ENCODE results near the gene NUDT6.

Gene NUDT6

DNA sequence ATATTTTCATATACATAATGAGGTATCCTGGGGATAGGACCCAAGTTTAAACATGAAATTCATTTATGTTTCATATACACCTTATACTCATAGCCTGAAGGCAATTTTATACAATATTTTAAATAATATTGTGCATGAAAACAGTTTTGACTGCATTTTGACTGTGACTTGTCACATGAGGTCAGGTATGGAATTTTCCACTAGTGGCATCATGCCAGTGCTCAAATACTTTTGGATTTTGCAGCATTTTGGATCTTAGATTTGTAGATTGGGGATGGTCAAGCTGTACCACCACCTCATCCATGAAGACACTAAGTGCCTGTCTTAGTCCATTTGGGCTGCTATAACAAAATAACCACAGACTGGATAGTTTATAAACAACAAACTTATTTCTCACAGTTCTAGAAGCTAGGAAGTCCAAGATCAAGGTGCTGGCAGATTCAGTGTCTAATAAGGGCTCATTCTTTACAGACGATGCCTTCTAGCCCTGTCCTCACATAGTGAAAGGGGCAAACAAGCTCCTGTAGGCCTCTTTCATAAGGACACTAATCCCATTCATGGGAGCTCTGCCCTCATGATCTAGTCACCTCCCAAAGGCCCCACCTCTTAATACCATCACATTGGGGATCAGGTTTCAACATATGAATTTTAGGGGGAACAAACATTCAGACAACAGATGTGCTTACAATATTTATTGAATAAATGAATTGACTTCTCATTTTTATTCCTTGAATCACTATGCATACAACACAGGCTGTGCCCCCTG lies 9.4 kb downstream of the NUDT6 start:
- no peak overlapping the region for H3K4me3 ChIP-seq (ENCODE audit: low read depth, low read length)
- TF ChIP-seq POLR2A (IDR thresholded peaks at IDR 0.05; ENCODE audit: extremely low read depth, insufficient read length) (no peak), CTCF (IDR thresholded peaks at IDR 0.05; ENCODE audit: low read depth, low read length) (no peak), MYC (IDR thresholded peaks at IDR 0.05; ENCODE audit: low read depth, low read length) (no peak), MAX (IDR thresholded peaks at IDR 0.05; ENCODE audit: low read depth, low read length) (no peak)
- DNase-seq (ENCODE audit: low read depth): no peak

DNA sequence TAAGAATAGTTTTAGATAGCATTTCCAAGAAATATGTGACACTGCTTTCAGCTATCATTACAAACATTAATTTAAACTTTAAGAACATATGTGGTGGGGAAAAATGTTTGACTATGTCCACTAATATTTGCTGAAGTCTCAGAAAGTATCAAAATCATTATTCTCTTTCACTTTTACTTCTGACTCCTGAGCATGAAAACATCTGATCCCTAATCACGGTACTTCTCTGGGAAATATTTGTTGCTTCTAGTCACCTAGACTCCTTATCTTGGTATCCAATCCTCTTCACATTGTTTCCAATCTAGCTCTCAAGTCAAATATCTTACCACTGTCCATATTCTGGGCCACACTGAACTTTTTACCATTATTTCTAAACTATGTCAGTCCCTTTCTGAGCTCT lies 10.8 kb downstream of the NUDT6 start:
- DNase-seq (ENCODE audit: low read depth): no peak
- TF ChIP-seq MAX (IDR thresholded peaks at IDR 0.05; ENCODE audit: low read depth, low read length) (no peak), CTCF (IDR thresholded peaks at IDR 0.05; ENCODE audit: low read depth, low read length) (no peak), POLR2A (IDR thresholded peaks at IDR 0.05; ENCODE audit: extremely low read depth, insufficient read length) (no peak), MYC (IDR thresholded peaks at IDR 0.05; ENCODE audit: low read depth, low read length) (no peak)
- H3K4me3 ChIP-seq (ENCODE audit: low read depth, low read length): no peak overlapping the region

DNA sequence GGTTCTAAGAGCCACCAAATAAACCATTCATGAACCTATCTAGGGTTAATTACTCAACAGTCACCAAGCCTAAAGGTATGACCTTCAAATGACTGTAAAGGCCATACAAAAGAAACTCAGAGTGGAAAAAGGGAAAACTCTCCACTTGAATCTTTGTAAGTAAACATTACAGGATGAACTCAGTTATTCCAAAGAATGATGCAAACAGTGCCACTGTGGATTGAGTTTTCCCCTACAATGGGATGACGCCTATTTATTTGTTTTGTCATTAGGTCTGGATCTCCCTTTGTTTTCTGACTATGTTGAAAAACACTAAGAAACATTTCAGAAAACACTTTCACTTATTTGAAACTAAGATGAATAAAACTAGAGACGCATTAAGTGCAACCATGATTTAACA lies 12.7 kb downstream of the NUDT6 start:
- DNase-seq (ENCODE audit: low read depth): no peak
- H3K4me3 ChIP-seq (ENCODE audit: low read depth, low read length): no peak overlapping the region
- TF ChIP-seq POLR2A (IDR thresholded peaks at IDR 0.05; ENCODE audit: extremely low read depth, insufficient read length) (no peak), MAX (IDR thresholded peaks at IDR 0.05; ENCODE audit: low read depth, low read length) (no peak), CTCF (IDR thresholded peaks at IDR 0.05; ENCODE audit: low read depth, low read length) (no peak), MYC (IDR thresholded peaks at IDR 0.05; ENCODE audit: low read depth, low read length) (no peak)

DNA sequence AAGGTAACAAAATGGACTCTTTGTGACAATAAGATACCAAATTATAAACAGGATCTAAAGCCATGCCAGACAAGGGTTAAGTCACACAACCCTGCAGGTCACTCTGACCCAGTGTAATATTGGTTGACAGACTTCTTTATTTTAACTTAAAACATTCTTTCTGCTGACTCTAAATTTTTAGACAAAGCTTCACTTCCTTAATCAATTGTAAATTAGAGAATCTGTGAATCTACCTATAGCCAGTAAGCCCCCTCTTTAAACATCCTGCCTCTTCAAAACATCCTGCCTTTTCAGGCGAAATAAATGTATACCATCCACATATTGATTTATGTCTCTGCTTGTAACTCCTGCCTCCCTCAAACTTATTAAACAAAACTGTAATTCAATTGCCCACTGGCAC lies 14.2 kb downstream of the NUDT6 start:
- TF ChIP-seq MAX (IDR thresholded peaks at IDR 0.05; ENCODE audit: low read depth, low read length) (no peak), POLR2A (IDR thresholded peaks at IDR 0.05; ENCODE audit: extremely low read depth, insufficient read length) (no peak), CTCF (IDR thresholded peaks at IDR 0.05; ENCODE audit: low read depth, low read length) (no peak), MYC (IDR thresholded peaks at IDR 0.05; ENCODE audit: low read depth, low read length) (no peak)
- no peak for DNase-seq (ENCODE audit: low read depth)
- no peak overlapping the region for H3K4me3 ChIP-seq (ENCODE audit: low read depth, low read length)

DNA sequence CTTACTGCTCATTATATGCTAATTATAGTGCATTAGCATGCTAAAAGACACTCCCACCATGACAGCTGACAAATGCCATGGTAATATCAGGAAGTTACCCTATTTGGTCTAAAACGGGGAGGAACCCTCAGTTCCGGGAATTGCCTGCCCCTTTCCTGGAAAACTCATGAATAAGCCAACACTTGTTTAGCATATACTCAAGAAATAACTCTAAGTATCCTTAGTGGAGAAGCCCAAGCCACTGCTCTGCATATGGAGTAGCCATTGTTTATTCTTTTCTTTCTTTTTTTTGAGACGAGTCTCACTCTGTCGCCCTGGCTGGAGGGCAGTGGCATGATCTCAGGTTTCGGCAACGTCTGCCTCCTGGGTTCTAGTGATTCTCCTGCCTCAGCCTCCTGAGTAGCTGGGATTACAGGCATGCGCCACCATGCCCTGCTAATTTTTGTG lies 15.5 kb downstream of the NUDT6 start:
- DNase-seq (ENCODE audit: low read depth): no peak
- TF ChIP-seq CTCF (IDR thresholded peaks at IDR 0.05; ENCODE audit: low read depth, low read length): no peak
- no peak for TF ChIP-seq MYC (IDR thresholded peaks at IDR 0.05; ENCODE audit: low read depth, low read length)
- no peak for TF ChIP-seq POLR2A (IDR thresholded peaks at IDR 0.05; ENCODE audit: extremely low read depth, insufficient read length)
- TF ChIP-seq MAX (IDR thresholded peaks at IDR 0.05; ENCODE audit: low read depth, low read length): no peak
- H3K4me3 ChIP-seq (ENCODE audit: low read depth, low read length): no peak overlapping the region
